GM23338 (cell line): Measurements from ENCODE around the gene LSM12.

ENCODE experiments used
- CREB1 ChIP-seq: fragments of 250-450 bp; sonication (Bioruptor Pico); IDR thresholded peaks from 2 replicates; pipeline ENCODE4 v1.5.0; 2020; ENCODE audit warnings: low read depth, mild to moderate bottlenecking, moderate library complexity
- CTCF ChIP-seq, 2 experiments: fragments of 200-600 bp in 1 of 2; sonication (generic) in 1 of 2; conservative IDR thresholded peaks; 2 replicates each; pipeline versions ENCODE4 v1.5.1 to v1.6.1; 2016 to 2017; ENCODE audit warnings: antibody characterized with exemption in 2 of 2, low read depth in 2 of 2, mild to moderate bottlenecking in 2 of 2, moderate library complexity in 1 of 2
- ETS1 ChIP-seq: IDR thresholded peaks from 2 replicates; pipeline ENCODE4 v1.6.1; 2016; ENCODE audit warnings: antibody characterized with exemption
- EZH2 ChIP-seq: fragments of 200-600 bp; sonication (generic); IDR thresholded peaks from one replicate; pipeline ENCODE4 v1.8.0; 2017; ENCODE audit warnings: antibody characterized with exemption, mild to moderate bottlenecking, low read depth; ENCODE audit not compliant: unreplicated experiment
- EZH2phosphoT487 ChIP-seq: fragments of 200-600 bp; sonication (generic); IDR thresholded peaks from one replicate; pipeline ENCODE4 v1.8.1; 2018; ENCODE audit warnings: antibody characterized with exemption; ENCODE audit not compliant: unreplicated experiment
- JUNB ChIP-seq: IDR thresholded peaks from one replicate; pipeline ENCODE4 v1.6.1; 2016; ENCODE audit warnings: antibody characterized with exemption; ENCODE audit not compliant: unreplicated experiment
- NANOG ChIP-seq: IDR thresholded peaks from 2 replicates; pipeline ENCODE4 v1.6.1; 2016; ENCODE audit warnings: antibody characterized with exemption, borderline replicate concordance
- POLR2AphosphoS5 ChIP-seq: IDR thresholded peaks from 2 replicates; pipeline ENCODE4 v1.6.1; 2016; ENCODE audit warnings: antibody characterized with exemption, low read depth
- REST ChIP-seq: IDR thresholded peaks from one replicate; pipeline ENCODE4 v1.6.1; 2018; ENCODE audit warnings: antibody characterized with exemption; ENCODE audit not compliant: unreplicated experiment
- STAT1 ChIP-seq: IDR thresholded peaks from one replicate; pipeline ENCODE4 v1.6.1; 2016; ENCODE audit warnings: antibody characterized with exemption; ENCODE audit not compliant: unreplicated experiment
- ZNF114 ChIP-seq: fragments of 250-450 bp; sonication (Bioruptor Pico); IDR thresholded peaks from 2 replicates; pipeline ENCODE4 v1.5.0; 2020; ENCODE audit warnings: mild to moderate bottlenecking, moderate library complexity
- ZNF331 ChIP-seq: fragments of 250-450 bp; sonication (Bioruptor Pico); IDR thresholded peaks from 2 replicates; pipeline ENCODE4 v1.5.0; 2020; ENCODE audit warnings: low read depth, mild to moderate bottlenecking, moderate library complexity

- TF ChIP-seq CTCF (conservative IDR thresholded peaks at IDR 0.05; ENCODE audit: low read depth in 2 of 2) (no peak), EZH2 (no peak), EZH2phosphoT487 (no peak), STAT1 (no peak), POLR2AphosphoS5 (no peak), NANOG (no peak), ETS1 (no peak), REST (no peak), ZNF114 (CRISPR knock-in tag) (no peak), CREB1 (CRISPR knock-in tag) (no peak), JUNB (no peak), ZNF331 (no peak)
These were observed 17.0 kb downstream of the LSM12 start for GRCh38 chr17:44049294-44050060.
